Measurements from ENCODE around the gene XYLT1. TPM values are rescaled to one million over a fixed set of nuclear protein-coding genes. Genes with fewer than 3 reads are reported as not detected.

Gene XYLT1
- total and polyA plus RNA-seq, 10 of the 15 experiments (the other 5 are each of a cell fraction or from before 2014, with no cell fraction given) = 0.88 to 14.8 (median 5.8) TPM

DNA sequence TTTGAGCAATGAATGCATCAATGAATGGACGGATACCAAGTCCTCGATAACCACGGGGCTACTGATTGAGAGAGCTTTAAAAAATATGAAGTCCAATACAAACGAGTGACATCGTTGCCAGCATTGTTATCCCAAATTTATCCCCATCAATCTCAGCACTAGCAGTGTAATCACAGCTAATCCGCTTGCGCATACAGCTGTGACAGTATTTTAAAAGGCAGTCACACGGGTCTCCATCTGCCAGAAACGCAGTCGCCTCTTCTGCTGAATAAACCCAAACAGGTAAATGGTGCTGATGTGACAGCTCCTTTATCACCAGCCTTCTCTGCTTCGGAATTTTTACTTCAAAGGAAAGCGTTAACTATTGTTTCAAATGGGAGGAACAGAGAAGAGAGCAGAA, 311.1 kb downstream of the XYLT1 start (continued):
- TF ChIP-seq, protein P1, sequence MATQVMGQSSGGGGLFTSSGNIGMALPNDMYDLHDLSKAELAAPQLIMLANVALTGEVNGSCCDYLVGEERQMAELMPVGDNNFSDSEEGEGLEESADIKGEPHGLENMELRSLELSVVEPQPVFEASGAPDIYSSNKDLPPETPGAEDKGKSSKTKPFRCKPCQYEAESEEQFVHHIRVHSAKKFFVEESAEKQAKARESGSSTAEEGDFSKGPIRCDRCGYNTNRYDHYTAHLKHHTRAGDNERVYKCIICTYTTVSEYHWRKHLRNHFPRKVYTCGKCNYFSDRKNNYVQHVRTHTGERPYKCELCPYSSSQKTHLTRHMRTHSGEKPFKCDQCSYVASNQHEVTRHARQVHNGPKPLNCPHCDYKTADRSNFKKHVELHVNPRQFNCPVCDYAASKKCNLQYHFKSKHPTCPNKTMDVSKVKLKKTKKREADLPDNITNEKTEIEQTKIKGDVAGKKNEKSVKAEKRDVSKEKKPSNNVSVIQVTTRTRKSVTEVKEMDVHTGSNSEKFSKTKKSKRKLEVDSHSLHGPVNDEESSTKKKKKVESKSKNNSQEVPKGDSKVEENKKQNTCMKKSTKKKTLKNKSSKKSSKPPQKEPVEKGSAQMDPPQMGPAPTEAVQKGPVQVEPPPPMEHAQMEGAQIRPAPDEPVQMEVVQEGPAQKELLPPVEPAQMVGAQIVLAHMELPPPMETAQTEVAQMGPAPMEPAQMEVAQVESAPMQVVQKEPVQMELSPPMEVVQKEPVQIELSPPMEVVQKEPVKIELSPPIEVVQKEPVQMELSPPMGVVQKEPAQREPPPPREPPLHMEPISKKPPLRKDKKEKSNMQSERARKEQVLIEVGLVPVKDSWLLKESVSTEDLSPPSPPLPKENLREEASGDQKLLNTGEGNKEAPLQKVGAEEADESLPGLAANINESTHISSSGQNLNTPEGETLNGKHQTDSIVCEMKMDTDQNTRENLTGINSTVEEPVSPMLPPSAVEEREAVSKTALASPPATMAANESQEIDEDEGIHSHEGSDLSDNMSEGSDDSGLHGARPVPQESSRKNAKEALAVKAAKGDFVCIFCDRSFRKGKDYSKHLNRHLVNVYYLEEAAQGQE (IDR thresholded peaks at IDR 0.05; ENCODE audit: low read depth, low read length) = no peak
- TF ChIP-seq NFIC (IDR thresholded peaks at IDR 0.05; ENCODE audit: low read depth, low read length) (no peak), ETV6 (conservative IDR thresholded peaks at IDR 0.05 in 1 of 2, IDR thresholded peaks at IDR 0.05 in 1 of 2; ENCODE audit: borderline replicate concordance in 1 of 2, low read depth in 1 of 2) (no peak)
- TF ChIP-seq, protein P2, sequence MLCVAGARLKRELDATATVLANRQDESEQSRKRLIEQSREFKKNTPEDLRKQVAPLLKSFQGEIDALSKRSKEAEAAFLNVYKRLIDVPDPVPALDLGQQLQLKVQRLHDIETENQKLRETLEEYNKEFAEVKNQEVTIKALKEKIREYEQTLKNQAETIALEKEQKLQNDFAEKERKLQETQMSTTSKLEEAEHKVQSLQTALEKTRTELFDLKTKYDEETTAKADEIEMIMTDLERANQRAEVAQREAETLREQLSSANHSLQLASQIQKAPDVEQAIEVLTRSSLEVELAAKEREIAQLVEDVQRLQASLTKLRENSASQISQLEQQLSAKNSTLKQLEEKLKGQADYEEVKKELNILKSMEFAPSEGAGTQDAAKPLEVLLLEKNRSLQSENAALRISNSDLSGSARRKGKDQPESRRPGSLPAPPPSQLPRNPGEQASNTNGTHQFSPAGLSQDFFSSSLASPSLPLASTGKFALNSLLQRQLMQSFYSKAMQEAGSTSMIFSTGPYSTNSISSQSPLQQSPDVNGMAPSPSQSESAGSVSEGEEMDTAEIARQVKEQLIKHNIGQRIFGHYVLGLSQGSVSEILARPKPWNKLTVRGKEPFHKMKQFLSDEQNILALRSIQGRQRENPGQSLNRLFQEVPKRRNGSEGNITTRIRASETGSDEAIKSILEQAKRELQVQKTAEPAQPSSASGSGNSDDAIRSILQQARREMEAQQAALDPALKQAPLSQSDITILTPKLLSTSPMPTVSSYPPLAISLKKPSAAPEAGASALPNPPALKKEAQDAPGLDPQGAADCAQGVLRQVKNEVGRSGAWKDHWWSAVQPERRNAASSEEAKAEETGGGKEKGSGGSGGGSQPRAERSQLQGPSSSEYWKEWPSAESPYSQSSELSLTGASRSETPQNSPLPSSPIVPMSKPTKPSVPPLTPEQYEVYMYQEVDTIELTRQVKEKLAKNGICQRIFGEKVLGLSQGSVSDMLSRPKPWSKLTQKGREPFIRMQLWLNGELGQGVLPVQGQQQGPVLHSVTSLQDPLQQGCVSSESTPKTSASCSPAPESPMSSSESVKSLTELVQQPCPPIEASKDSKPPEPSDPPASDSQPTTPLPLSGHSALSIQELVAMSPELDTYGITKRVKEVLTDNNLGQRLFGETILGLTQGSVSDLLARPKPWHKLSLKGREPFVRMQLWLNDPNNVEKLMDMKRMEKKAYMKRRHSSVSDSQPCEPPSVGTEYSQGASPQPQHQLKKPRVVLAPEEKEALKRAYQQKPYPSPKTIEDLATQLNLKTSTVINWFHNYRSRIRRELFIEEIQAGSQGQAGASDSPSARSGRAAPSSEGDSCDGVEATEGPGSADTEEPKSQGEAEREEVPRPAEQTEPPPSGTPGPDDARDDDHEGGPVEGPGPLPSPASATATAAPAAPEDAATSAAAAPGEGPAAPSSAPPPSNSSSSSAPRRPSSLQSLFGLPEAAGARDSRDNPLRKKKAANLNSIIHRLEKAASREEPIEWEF (IDR thresholded peaks at IDR 0.05; ENCODE audit: insufficient replicate concordance, low read depth, low read length) = no peak

Measured in GM12878 (cell line).